ENCODE measurements around the gene INPP5A.

- TF ChIP-seq CTCF (IDR thresholded peaks at IDR 0.05) (no peak), POLR2A (IDR thresholded peaks at IDR 0.05) (no peak)
Observed at GRCh38 chr10:132572545-132572937, 35.0 kb downstream of the INPP5A start.
